Suprapubic skin (tissue), 4 donors: ENCODE results near the gene KIF3C. TPM values are rescaled to one million over a fixed set of nuclear protein-coding genes. Genes with fewer than 3 reads are reported as not detected.
A peak's percentile ranks its signal among the peaks of the same experiment; 100 is the strongest.

Experiments used
- DNase-seq, 2 donors: peaks; one replicate each; pipeline ENCODE4 v3.0.0-alpha.2; 2019; ENCODE audit warnings: low spot score in 2 of 2
- H3K27ac ChIP-seq: fragments of 200-600 bp; sonication (generic); one replicate; pipeline ENCODE4 v1.5.1; 2019
- H3K27me3 ChIP-seq: fragments of 200-600 bp; sonication (generic); one replicate; pipeline ENCODE4 v1.5.1; 2019
- H3K36me3 ChIP-seq: fragments of 200-600 bp; sonication (generic); one replicate; pipeline ENCODE4 v1.5.1; 2019
- H3K4me1 ChIP-seq: fragments of 200-600 bp; sonication (generic); one replicate; pipeline ENCODE4 v1.5.1; 2019
- H3K4me3 ChIP-seq: fragments of 200-600 bp; sonication (generic); one replicate; pipeline ENCODE4 v1.5.1; 2019; ENCODE audit warnings: mild to moderate bottlenecking
- H3K9me3 ChIP-seq: fragments of 200-600 bp; sonication (generic); one replicate; pipeline ENCODE4 v1.5.1; 2019
- EP300 ChIP-seq: sonication (generic); formaldehyde crosslinking; IDR thresholded peaks from one replicate; pipeline ENCODE4 v1.6.1; 2017; ENCODE audit warnings: antibody characterized with exemption
- POLR2A ChIP-seq, 2 donors: fragments of 450-650 bp; IDR thresholded peaks; one replicate each; pipeline ENCODE4 v1.6.1; 2017; ENCODE audit warnings: antibody characterized with exemption in 2 of 2, mild to moderate bottlenecking in 2 of 2, moderate library complexity in 2 of 2
- POLR2AphosphoS5 ChIP-seq, 3 donors: sonication (generic); formaldehyde crosslinking; IDR thresholded peaks; one replicate each; pipeline ENCODE4 v1.6.1; 2017; ENCODE audit warnings: antibody characterized with exemption in 3 of 3
- WGBS: methylation state at CpG from one replicate; pipeline ENCODE4 v1.1.5; 2018; 5-methylcytosine and 5-hydroxymethylcytosine counted together
- total RNA-seq, 4 donors: library from RNA; depleted of rRNA; stranded (reverse); fragments of >200 nt; gene quantifications; one replicate each; pipeline ENCODE4 v1.1.0, GENCODE V29; 2016
- TF ChIP-seq, protein P1 (sequence below), 2 donors: fragments of 200-600 bp in 1 of 2; fragments of 450-650 bp in 1 of 2; sonication (generic) in 1 of 2; IDR thresholded peaks; one replicate each; pipeline ENCODE4 v1.5.1; 2016 to 2019; ENCODE audit warnings: antibody characterized with exemption in 2 of 2, mild to moderate bottlenecking in 1 of 2, moderate library complexity in 1 of 2

Gene KIF3C
- total RNA-seq, 4 donors from 2014 or later: 3.2 to 5.8 (median 4.7) TPM

DNA sequence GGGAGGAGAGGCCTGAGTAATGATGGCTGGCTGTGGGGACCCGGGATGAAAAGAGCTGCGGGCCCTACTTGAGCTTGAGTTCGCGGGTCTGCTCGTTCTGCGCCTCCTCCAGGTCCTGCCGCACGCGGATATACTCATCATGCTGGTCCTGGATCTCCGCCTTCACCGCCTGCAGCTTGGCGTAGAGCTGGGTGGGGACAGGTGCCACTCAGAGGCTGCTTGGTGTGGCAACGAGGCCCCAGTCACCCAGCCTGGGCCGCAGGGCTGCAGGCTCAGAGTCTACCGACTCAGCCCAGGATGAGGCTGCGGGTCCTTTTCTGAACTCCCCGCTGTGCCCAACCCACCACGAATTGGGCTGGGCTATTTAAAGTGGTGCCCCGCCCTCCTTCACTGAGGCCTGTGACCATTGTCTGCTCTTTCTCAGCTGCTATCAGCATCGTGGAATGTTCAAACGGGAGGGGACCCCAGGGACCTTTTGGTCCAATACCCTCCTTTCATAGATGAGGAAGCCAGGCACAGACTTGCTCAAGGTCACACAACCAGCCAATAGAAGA lies 28.0 kb downstream of the KIF3C start:
- WGBS: 92% methylated on average over 19 of the region's 21 CpGs
- no peak for DNase-seq
- H3K9me3 ChIP-seq: no peaks in the 10 kb centered on the region
- H3K4me3 ChIP-seq: no peak overlapping the region
- TF ChIP-seq EP300 (no peak), POLR2A (IDR thresholded peaks at IDR 0.05) (no peak), POLR2AphosphoS5 (IDR thresholded peaks at IDR 0.05) (no peak)
- TF ChIP-seq, protein P1, sequence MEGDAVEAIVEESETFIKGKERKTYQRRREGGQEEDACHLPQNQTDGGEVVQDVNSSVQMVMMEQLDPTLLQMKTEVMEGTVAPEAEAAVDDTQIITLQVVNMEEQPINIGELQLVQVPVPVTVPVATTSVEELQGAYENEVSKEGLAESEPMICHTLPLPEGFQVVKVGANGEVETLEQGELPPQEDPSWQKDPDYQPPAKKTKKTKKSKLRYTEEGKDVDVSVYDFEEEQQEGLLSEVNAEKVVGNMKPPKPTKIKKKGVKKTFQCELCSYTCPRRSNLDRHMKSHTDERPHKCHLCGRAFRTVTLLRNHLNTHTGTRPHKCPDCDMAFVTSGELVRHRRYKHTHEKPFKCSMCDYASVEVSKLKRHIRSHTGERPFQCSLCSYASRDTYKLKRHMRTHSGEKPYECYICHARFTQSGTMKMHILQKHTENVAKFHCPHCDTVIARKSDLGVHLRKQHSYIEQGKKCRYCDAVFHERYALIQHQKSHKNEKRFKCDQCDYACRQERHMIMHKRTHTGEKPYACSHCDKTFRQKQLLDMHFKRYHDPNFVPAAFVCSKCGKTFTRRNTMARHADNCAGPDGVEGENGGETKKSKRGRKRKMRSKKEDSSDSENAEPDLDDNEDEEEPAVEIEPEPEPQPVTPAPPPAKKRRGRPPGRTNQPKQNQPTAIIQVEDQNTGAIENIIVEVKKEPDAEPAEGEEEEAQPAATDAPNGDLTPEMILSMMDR (IDR thresholded peaks at IDR 0.05): no peak
- H3K27me3 ChIP-seq: no peaks in the 10 kb centered on the region
- H3K4me1 ChIP-seq: no peaks in the 10 kb centered on the region
- H3K27ac ChIP-seq: no peak overlapping the region
- no peaks in the 10 kb centered on the region for H3K36me3 ChIP-seq

DNA sequence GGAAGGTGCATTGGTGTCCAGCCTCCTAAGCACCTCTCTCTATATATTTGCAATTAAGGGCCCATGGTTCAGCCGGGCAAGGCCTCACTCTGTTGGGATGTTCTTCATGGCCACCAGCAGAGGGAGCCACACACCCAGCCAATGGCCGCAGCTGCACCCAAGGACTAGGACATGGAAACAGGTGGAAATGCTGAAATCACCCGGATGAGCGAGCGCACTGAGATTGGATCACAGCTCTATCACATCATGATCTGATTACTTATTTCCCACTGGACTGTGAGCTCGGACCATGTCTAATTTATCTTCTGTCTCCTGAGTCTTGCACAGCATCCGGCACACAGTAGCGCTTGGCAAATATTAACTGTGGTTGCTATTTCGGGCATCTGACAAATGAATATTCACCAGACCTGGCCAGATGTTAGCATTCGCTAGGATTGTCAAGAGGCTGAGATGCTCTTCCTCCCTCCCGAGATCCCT lies 31.2 kb downstream of the KIF3C start:
- WGBS: 27% methylated on average over 11 of the region's 11 CpGs
- no peak overlapping the region for H3K4me3 ChIP-seq
- no peaks in the 10 kb centered on the region for H3K27me3 ChIP-seq
- H3K4me1 ChIP-seq: no peaks in the 10 kb centered on the region
- H3K27ac ChIP-seq: no peak overlapping the region
- no peaks in the 10 kb centered on the region for H3K36me3 ChIP-seq
- TF ChIP-seq POLR2A (IDR thresholded peaks at IDR 0.05): no peak
- TF ChIP-seq, protein P1 (IDR thresholded peaks at IDR 0.05): peak; percentile 83 to 93
- H3K9me3 ChIP-seq: no peaks in the 10 kb centered on the region
- peak; percentile 70 to 86 for DNase-seq

- TF ChIP-seq POLR2A (IDR thresholded peaks at IDR 0.05) (no peak), EP300 (no peak), POLR2AphosphoS5 (IDR thresholded peaks at IDR 0.05) (no peak)
- TF ChIP-seq, protein P1 (IDR thresholded peaks at IDR 0.05): no peak
- H3K4me3 ChIP-seq: no peak overlapping the region
- 78% methylated on average over 2 of the region's 2 CpGs for WGBS
- no peaks in the 10 kb centered on the region for H3K9me3 ChIP-seq
- H3K36me3 ChIP-seq: no peaks in the 10 kb centered on the region
- no peak for DNase-seq
- H3K27me3 ChIP-seq: no peaks in the 10 kb centered on the region
- H3K4me1 ChIP-seq: no peaks in the 10 kb centered on the region
- H3K27ac ChIP-seq: no peak overlapping the region
These were observed 33.9 kb downstream of the KIF3C start for GRCh38 chr2:25948437-25948836.

DNA sequence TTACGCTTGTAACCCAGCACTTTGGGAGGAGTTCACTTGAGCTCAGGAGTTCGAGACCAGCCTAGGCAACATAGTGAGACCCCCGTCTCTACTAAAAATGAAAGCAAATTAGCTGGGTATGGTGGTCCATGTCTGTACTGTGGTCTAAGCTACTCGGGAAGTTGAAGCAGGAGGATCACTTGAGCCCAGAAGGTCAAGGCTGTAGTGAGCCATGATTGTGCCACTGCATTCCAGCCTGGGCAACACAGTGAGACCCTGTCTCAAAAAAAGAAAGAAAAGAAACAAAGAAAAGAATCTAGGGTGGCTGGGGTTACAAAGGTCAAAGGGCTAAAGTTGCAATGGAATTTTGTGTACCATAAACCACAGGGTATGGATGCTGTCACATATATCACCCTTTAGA lies 41.3 kb downstream of the KIF3C start:
- H3K27ac ChIP-seq: no peak overlapping the region
- H3K4me3 ChIP-seq: no peak overlapping the region
- H3K4me1 ChIP-seq: peaks cover 6% of the 10 kb centered on the region
- 98% methylated on average over 4 of the region's 4 CpGs for WGBS
- no peaks in the 10 kb centered on the region for H3K27me3 ChIP-seq
- TF ChIP-seq POLR2AphosphoS5 (IDR thresholded peaks at IDR 0.05) (no peak), EP300 (no peak), POLR2A (IDR thresholded peaks at IDR 0.05) (no peak)
- TF ChIP-seq, protein P1 (IDR thresholded peaks at IDR 0.05): no peak
- DNase-seq: no peak
- H3K36me3 ChIP-seq: no peaks in the 10 kb centered on the region
- H3K9me3 ChIP-seq: no peaks in the 10 kb centered on the region

DNA sequence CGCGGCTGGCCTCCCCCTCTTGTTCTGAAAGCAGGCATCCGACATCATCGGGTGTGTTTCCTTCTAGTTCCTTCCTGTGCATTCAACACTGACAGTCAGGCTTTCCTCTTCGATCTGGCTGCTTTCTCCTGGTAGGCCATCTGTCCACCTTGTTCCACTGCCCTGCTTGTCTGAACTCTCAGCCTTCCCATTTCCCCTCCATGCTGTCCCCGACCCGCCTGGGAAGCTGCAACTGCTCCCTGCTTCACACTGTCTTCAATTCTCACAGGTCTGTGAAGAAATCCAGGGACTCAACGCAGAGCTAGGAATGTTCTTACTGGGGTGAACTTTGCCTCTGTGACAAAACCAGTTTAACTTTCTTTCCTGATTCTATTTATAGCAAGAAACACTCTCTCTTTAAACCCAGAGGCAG lies 43.0 kb downstream of the KIF3C start:
- 94% methylated on average over 8 of the region's 8 CpGs for WGBS
- Histone ChIP-seq H3K4me1 (peaks cover 6% of the 10 kb centered on the region), H3K9me3 (no peaks in the 10 kb centered on the region), H3K4me3 (no peak overlapping the region), H3K27ac (no peak overlapping the region), H3K36me3 (no peaks in the 10 kb centered on the region), H3K27me3 (no peaks in the 10 kb centered on the region)
- no peak for DNase-seq
- TF ChIP-seq POLR2A (IDR thresholded peaks at IDR 0.05): no peak

- no peaks in the 10 kb centered on the region for H3K9me3 ChIP-seq
- no peaks in the 10 kb centered on the region for H3K36me3 ChIP-seq
- no peak for DNase-seq
- TF ChIP-seq, protein P1 (IDR thresholded peaks at IDR 0.05): no peak
- TF ChIP-seq EP300 (no peak), POLR2A (IDR thresholded peaks at IDR 0.05) (no peak), POLR2AphosphoS5 (IDR thresholded peaks at IDR 0.05) (no peak)
- 87% methylated on average over 6 of the region's 6 CpGs for WGBS
- H3K27me3 ChIP-seq: no peaks in the 10 kb centered on the region
- H3K27ac ChIP-seq: no peak overlapping the region
- no peak overlapping the region for H3K4me3 ChIP-seq
- peaks cover 6% of the 10 kb centered on the region for H3K4me1 ChIP-seq
These were observed 44.0 kb downstream of the KIF3C start for GRCh38 chr2:25938345-25938744.
